Measurements from ENCODE around the gene FANCE.

Gene FANCE

DNA sequence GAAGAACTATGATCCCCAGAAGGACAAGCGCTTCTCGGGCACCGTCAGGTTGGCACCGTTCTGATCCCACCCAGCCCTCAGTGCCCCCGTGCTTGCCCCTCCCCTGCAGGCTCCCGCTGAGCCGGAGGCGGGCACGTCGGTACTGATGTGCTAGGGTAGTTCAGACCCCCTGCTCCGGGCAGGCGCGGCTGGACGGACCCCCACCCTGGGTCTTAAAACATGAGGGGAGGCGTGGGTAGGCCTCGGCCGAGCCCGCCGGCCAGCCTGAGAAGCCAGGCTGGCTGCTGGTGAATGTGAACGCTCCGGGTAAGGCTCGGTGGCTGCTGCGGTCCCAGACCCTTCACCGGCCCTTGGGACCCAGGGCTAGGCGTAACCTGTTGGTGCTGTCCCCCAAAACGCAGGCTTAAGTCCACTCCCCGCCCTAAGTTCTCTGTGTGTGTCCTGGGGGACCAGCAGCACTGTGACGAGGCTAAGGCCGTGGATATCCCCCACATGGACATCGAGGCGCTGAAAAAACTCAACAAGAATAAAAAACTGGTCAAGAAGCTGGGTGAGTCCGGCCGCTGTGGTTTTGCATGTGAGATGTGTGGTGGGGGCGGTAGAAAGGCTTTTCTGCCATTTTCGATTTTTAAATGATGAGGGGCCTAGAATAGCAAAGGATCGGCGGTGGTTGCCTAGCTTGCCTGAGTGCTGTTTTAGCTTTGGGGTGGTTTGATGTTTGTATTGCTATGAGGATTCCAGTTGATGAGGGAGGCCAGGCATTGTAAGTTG lies 17.0 kb downstream of the FANCE start:
- DNase-seq: no peak

DNA sequence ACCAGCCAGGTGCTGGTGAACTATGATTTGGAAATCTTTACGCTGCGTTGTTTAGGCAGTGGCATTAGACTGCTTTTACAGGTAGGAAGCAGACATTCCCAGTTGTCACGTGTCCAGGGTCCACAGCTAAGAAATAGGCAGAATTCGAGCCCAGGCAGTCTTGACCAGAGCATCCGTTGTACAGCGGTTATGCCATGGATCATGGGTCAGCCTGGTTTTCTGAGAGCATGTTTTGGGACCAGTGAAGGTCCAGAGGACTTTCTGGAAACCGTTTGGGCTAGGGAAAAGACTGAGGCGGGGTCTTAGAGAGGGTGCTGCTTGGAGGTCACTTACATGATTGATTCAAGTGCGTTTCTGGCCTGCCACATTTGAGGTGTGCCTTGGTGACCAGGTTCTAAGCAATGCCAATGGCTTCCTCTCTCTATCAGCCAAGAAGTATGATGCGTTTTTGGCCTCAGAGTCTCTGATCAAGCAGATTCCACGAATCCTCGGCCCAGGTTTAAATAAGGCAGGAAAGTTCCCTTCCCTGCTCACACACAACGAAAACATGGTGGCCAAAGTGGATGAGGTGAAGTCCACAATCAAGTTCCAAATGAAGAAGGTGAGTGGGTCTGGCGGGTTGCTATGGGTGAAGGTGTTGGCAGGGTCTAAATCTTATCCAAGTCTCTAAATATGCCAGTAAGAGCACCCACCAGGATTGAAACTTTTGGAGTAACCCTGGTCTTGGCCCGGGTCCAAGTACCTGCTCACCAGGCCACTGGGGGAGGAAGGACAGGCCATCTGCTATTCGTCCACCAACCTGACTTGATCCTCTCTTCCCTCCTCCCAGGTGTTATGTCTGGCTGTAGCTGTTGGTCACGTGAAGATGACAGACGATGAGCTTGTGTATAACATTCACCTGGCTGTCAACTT lies 17.9 kb downstream of the FANCE start:
- DNase-seq: no peak

DNA sequence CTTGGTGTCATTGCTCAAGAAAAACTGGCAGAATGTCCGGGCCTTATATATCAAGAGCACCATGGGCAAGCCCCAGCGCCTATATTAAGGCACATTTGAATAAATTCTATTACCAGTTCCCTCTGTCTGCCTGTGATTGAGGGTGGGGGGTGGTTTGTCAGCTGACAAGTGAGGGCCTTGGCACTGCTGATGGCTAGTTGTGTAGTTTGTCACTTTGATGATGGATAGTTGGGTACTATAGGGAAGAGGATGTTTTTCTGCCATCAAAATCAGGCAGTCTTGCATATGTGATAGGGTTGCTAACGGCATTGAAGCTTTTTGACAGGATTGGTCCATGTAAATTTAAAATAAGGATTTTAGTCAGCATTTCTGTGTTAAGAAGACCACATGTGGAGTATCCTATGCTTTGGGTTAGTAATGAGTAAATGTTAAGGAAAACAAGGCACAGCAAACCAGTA lies 18.6 kb downstream of the FANCE start:
- no peak for DNase-seq

DNA sequence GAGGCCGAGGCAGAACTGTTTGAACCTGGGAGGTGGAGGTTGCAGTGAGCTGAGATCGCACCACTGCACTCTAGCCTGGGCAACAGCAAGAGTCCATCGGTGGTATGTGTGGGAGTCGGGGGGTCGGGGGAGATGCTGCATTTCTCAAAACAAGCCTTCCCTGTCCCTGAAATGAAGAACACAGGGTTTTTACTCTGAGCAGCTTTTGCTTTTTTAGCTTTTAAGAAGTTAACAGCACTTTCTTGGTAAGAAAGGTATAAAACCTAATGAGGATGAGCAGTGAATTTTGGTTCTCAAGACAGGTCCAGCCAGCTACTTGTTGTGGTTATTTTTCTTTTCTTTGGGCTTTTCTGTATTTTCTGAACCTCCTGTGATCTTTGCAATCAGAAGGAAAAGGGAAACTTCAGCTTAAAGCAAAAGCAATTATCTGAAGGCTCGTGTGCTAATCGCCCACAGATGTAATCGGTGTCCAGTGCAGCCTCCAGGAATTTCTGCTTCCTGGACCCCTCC lies 19.8 kb downstream of the FANCE start:
- no peak for DNase-seq

DNA sequence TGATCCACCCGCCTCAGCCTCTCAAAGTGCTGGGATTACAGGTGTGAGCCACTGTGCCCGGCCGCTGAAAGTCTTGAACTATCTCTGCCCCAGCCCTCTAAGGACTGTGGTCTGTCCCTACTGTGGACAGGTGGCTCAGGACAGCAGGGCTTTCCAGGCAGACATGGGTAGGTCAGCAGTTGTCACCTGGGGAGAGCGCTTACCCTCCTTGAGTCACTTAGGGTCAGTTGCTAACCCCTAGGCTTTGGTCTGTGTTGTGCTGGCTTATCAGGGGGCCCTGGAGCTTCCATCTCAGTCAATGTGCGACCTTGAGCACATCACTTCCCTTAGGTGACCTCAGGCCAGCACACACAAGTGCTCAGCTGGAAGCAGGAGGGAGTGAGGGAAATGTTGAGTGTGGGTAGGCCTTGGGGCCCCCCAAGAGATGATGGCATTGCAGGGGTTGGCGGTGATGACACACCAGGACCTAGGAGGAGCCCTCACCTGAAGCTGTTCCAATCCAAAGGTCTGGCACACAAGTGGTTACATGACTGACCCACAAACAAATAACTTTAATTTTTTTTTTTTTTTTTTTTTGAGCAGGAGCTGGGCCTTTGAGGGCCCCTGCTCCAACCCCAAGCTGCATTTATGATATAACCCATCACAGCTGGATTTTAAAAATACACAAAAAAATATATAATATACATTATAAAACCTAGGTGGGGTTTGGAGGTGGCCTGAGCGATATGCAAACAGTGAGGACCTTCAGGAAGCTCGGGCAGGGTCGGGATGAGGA lies 21.1 kb downstream of the FANCE start:
- DNase-seq: no peak

DNA sequence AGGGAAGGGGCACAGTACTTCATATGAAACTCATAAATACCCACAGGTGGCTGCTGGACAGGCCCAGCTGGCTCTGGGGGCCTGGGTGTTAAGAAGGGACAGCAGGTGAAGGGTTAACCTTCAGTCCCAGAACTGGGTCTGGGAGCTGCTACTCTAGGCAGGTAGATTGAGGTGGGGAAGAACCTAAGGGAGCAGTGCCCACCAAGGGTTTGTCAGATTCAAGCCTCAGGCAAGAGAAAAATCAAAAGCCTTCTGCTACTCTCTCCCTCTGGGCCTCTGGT lies 21.7 kb downstream of the FANCE start:
- DNase-seq: no peak

DNA sequence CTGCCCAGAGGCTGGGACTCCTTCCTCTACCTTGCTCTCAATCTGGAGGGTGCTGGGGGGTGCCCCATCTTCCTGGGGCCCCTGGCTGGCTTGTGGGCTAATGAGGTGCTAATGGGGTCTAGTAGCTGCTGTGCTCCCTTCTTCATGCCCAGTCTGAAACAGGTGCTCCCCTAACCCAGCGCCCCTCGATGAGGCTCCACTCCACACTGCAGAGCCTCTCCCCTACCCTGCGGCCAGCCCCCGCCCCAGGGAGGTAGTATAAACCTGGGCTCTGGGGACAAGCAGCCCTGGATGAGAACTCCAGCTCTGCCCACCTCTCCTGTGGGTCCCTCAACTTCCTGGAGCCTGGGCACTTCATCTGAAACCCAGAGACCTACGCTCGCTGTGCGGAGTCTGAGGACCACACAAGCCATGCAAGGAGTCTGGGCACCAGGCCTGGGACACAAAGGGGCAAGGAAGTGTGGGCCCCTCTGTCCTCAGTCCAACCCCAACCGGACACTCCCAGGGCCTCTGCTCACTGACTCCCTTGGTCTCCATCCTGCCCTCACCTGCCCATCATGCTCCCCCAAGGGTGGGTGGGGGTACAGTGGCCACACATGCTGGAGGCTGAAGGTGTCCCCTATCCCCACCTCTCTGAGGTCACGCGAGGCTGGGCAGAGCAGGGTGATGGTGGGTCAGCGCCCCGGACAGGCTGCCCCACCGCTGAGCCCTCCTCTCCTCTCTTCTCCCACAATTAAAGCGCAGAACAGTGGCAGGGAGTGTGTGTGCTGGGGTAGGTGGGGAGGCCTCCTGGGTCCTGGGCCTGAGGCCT lies 22.2 kb downstream of the FANCE start:
- DNase-seq: no peak

DNA sequence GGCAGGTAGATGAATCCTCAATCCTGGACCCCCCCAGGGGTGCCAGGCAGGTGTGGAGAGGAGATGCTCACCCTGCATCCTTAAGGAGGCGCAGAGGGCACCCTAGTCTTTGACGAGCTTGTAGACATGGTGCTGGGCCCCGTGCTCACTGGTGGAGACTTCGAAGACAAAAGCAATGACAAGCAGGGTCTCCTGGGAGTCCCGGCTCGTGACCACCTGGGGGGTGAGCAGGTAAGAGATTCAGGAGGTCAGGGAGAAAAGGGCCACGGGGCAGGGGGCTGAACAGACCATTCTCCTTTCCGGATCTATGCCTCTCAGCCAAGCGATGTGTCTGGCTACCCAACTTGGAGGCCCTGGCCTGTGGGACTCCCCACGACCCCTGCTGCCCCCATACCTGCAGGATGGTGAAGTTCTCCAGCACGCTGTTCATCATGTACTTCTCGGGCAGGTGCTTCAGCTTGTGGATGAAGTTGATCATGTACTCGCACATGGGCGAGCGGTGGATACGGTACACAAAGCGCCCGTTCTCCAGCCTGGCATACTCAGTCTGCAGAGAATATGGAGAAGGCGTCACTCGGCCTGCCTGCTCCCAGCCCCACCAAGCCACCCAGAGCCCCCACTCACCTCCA lies 22.9 kb downstream of the FANCE start:
- DNase-seq: no peak

DNA sequence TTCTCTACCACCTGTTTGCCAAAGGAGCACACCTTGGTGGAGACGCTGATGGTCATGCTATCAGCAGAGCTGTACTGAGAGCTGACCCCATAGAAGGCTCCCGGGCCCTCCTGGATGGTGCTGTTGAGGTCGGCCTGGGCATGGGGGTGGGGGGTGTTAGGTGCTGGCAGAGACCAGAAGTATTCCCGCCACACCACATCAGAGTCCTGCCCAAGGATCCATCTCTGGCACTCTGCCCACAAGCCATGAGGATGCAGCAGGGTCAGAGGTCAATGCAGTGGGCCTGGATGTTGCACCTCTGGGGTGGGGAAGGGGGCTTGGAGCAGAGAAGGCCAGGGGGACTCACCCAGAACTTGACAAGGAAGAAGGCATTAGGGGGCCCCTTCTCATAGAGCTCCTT lies 23.4 kb downstream of the FANCE start:
- DNase-seq: no peak

DNA sequence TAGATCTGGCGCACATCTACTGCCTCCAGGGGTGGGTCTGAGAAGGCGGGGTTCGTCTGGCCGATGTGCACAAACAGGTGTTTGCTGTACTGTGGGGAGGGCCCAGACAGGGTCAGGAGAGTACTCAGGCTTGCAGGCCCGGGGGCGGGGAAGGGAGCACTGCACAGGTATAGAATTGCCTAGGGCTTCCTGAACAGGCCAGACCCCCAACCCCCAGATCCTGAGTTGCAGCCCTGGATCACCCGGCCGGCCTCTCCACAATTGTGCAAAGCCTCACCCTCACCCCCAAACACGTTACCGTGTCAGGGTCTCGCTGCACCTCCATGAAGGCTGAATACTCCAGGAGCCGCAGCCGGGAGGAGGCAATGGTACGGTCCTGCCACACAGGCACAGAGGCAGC lies 23.9 kb downstream of the FANCE start:
- DNase-seq: no peak

DNA sequence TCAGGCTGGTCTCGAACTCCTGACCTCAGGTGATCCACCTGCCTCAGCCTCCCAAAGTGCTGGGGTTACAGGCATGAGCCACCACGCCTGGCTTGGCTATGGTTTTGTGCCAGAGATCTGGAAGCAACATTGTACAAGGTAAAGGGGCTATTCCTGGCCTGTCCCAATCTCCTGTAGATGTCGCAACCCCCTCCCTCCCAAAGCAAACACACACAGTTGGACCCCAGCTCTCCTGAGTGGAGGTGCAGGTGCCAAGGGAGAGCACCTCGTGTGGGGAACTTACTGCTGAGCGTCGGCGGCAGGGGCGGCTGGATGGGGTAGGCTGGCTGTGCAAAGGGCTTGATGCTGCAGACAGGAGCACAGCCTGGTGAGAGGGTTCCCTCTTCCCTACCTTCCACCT lies 24.9 kb downstream of the FANCE start:
- peak; percentile 74 for DNase-seq

DNA sequence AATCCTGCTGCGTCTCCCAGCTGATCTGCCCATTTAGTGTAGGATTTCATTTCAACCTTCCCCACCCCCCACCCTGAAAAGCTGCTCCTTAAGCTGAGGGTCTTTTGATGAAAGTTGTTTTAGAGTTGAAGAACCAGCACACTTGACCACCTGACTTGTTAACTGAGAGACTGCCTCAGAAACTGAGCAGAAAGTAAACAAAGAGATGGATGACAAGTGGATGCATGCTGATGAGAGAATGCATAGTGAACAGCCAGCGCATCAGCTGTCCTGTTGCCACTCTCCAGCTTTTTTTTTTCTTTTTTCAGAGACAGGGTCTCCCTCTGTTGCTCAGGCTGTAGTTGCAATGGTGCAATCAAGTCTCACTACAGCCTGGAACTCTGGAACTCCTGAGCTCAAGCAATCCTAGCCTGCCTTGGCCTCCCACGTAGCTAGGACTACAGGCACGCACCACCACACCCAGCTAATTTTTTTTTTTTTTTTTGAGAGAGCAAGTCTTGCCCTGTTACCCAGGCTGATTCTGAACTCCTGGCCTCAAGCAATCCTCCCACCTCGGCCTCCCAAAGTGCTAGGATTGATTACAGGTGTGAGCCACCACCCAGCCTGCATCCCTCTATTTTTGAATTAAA lies 25.5 kb downstream of the FANCE start:
- peak; percentile 96 for DNase-seq

DNA sequence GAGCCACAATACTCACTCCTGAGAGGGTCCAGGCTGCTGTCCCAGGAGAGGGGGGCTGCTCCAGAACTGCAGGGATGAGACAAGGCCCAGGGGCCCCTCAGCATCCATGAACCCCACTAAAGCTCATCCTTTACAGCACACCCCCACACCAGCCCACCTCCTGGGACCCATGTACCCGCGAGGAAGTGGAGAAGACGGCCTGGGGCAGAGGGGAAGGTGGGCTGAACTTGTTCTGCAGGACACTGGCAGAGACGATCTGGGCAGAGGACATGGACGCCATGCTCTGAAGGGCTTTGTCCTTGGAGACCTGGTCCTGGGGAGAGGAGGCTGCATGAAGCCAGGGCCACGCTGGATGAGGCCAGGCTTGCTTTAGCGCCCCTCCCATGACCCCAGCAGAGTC lies 26.1 kb downstream of the FANCE start:
- DNase-seq: no peak

DNA sequence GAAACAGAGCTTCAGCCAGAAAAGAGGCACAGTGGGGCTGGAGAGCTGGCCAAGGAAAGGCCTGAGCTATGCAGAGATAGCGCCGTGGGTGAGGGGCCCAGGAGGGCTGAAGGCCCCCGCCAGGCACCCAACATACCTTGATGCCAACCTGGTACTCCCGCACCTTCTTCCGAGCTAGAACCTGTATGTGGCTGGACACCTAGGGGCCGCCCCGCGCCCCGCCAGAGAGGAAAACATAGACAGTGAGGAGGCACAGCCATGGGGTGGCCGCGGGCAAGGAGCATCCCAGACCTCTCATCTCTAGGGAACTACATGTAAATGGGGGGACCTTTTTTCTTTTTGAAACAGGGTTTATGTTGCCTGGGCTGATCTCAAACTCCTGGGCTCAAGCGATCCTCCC lies 28.0 kb downstream of the FANCE start:
- no peak for DNase-seq

DNA sequence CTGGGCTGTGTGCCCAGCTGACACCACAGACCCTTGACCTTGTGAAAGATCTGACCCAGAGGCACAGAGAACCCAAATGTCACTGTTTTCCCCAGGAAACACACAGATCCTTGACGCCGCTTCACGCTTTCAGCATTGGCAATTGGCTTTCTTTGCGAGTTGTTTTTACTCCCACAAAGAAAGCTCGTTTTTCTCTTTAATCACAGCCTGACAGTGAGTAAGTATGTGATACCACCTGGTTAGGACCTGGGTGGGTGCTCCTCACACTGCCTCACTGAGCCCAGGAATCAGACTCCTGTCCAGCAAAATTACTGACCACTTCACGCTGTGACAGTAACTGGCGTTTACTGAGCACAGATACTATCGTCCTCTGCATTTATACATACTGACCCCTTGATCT lies 29.1 kb downstream of the FANCE start:
- no peak for DNase-seq

DNA sequence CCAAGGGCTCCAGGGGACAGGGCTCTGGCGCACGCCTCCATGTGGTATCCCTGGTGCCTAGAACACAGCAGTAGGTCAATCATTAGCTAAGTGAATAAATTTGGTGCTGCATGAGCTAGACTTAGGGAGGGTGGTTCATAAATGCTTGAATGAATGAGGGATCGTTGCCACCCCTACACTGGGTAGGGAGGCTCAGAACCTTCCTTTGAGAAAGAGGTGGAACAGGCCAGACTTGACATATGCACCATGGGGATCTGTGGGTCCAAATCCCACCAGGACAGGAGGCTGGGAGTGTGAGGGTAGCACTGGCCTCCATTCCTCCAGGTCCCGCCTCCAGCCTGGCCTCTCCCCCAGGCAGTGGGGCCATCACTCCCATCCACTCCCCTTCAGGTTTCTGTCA lies 30.9 kb downstream of the FANCE start:
- DNase-seq: no peak

DNA sequence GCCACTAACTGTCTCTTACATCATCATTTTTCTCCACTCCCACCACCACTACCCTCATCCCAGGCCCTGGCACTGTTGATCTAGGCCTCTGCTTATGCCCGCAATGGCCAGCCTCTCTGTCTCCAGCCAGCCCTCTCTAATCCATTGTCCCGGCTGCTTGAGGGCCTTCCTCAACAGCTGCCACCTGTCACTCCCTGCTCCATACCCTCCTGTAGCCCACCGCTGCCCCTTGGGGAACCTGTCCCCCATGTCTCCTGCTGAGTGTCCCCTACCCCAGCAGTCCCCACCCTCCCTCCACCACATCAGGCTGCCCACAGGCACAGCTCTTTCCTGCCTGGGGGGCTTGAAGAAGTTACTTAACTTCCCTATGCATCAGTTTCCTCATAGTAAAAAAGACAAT lies 31.4 kb downstream of the FANCE start:
- no peak for DNase-seq

DNA sequence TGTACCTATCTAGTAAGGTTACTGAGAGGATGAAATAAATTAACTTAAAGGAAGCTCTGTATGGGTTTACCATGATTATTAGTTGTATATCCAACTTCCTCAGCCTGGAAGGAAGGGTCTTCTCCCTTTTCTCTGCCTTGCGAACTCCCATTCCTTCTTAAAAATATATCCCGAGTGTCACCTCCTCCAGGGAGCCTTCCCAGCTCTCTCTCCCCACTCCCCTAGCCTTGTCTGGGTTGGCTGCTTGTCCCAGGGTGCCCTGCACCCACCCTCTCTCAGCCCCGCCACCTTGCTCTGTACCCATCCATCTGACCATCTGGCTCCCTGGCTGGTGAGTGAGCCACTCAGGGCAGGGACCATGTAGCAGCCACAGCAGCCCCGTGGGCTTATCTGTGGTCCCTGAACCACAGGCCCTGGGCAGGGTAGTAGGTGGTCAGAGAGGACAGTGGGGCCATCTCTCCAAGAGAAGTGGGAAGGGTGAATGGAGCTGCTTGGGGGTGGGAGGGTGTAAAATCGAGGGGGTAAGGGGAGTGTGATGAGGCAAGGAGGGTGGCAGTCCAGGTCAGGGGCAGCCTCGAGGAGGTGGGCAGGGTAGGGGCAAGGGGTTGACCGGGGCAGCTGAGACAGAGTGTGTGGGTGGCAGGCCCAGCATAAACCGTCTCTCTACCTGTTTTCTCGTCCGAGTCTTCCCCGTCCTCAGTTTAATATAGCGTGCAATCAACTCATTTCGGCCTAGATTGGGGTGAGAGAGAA lies 31.9 kb downstream of the FANCE start:
- no peak for DNase-seq

DNA sequence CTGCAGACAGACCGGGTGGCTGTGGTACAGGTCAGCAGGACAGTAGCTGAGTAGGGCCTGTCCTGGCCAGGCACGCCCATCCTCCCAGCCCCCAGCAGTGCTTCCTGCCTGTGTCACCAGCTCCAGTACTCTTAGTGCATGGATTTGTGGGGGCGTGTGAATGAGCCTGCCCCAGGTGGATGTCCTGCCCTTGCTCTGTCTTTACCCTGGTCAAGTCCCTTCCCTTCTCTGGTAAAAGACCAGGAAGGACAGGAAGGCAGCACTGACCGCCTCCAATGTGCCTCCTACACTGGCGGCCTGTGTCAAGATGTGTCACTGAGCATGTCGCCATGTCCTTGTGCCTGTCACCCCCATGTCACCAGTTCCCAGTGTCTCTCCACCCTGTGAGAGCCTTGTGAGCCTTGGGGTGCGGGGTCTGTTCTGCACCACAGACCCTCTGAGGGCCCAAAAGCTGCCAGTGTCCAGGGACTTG lies 32.8 kb downstream of the FANCE start:
- no peak for DNase-seq

DNA sequence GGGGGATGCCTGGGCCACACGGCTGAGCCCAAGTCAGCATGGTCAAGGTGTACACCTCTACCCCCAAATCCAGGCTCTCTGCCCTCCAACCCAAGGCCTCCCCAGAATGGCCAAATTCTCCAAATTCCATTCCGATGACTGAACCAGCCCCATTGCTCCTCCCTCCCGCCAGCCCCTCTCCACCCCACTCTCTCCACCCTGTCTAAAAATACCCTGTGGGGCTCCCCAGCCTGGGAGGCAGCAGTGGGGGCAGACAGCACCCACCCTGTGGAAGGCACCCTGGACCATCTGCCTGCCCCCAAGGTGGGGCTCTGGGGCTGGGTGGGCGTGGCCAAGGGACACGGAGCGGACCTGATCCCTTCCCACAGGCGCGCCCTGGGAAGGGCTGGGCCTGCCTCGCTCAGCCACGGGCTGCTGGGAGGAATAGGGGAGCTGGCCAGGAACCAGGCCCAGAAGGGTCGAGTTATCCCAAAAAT lies 33.3 kb downstream of the FANCE start:
- DNase-seq: no peak

All from DMS79 treated with DMSO at 0.1 percent for 48 hours (cell line).